ENCODE measurements around the gene CDH23. TPM values are rescaled to one million over a fixed set of nuclear protein-coding genes. Genes with fewer than 3 reads are reported as not detected.

Gene CDH23
- total and polyA plus RNA-seq, 2 donors (not counting 1 experiment from before 2014, with no cell fraction given): 0.37 to 0.89 TPM

- DNase-seq: no peak
- CTCF ChIA-PET: interaction anchor here (1.0 kb wide), 1 partner anchor 49 kb away, joined by 3 read pairs; no protein-coding TSS in a partner anchor
- WGBS (ENCODE audit: insufficient coverage): 93% methylated on average over 10 of the region's 11 CpGs
- Histone ChIP-seq H3K27me3 (replicated peaks in 1 of 4; ENCODE audit: control extremely low read depth in 1 of 4, control insufficient read depth in 3 of 4, insufficient read depth in 4 of 4, low read length in 3 of 4) (no peaks in the 10 kb centered on the region), H3K27ac (ENCODE audit: low read length in 2 of 2) (no peak overlapping the region), H3K4me2 (replicated peaks; ENCODE audit: low read depth, low read length, poor library complexity, severe bottlenecking) (no peak overlapping the region), H3K9ac (ENCODE audit: low read length) (no peak overlapping the region), H2AFZ (ENCODE audit: insufficient read depth, low read depth, low read length, poor library complexity, severe bottlenecking) (no peak overlapping the region), H3K9me3 (ENCODE audit: control extremely low read depth in 1 of 3, control insufficient read depth in 2 of 3, insufficient read depth in 1 of 3, low read length in 2 of 3) (peaks cover 0 to 4% (median 0%) of the 10 kb centered on the region in 3 donors), H3K79me2 (ENCODE audit: control insufficient read depth, insufficient read depth, low read length) (no peaks in the 10 kb centered on the region), H4K20me1 (ENCODE audit: control insufficient read depth, insufficient read depth, low read length, poor library complexity, severe bottlenecking) (no peaks in the 10 kb centered on the region), H3K4me1 (ENCODE audit: control insufficient read depth in 2 of 2, insufficient read depth in 2 of 2, low read length in 2 of 2) (no peaks in the 10 kb centered on the region), H3K36me3 (replicated peaks in 1 of 2; ENCODE audit: control extremely low read depth in 1 of 2, control insufficient read depth in 1 of 2, extremely low read depth in 1 of 2, insufficient read depth in 2 of 2, low read length in 1 of 2) (no peaks in the 10 kb centered on the region), H3K4me3 (ENCODE audit: control extremely low read depth in 1 of 5, extremely low read depth in 1 of 5, insufficient read depth in 1 of 5, low read depth in 2 of 5, low read length in 4 of 5) (no peak overlapping the region)
- POLR2A ChIA-PET: no interaction called here
- H3K9me3 Mint-ChIP-seq (ENCODE audit: insufficient read depth): no peaks in the 10 kb centered on the region
- peaks cover 19% of the 10 kb centered on the region for H3K27me3 Mint-ChIP-seq
- H3K4me3 Mint-ChIP-seq: no peak overlapping the region
- TF ChIP-seq EZH2 (IDR thresholded peaks at IDR 0.05; ENCODE audit: borderline replicate concordance, insufficient read depth, low read depth, low read length, poor library complexity, severe bottlenecking) (no peak), CTCF (IDR thresholded peaks at IDR 0.05) (no peak)
- H3K4me1 Mint-ChIP-seq: no peaks in the 10 kb centered on the region
- intact Hi-C loops (cut with micrococcal nuclease): no loop called here
- no peak for ATAC-seq (ENCODE audit: low read depth)
- no peak overlapping the region for H3K27ac Mint-ChIP-seq
Measured at GRCh38 chr10:71432956-71433767, 36.4 kb downstream of the CDH23 start.
